Measurements from ENCODE around the gene TFPT. TPM values are rescaled to one million over a fixed set of nuclear protein-coding genes. Genes with fewer than 3 reads are reported as not detected.

The TFPT gene
- total and polyA plus RNA-seq, 2 of the 4 experiments (the other 2 are of a cell fraction), result 7.9 to 17.1 TPM

- no peak overlapping the region for H3K4me2 ChIP-seq (ENCODE audit: low read depth, low read length)
- no peak overlapping the region for H2AFZ ChIP-seq (replicated peaks; ENCODE audit: low read length, poor library complexity)
- H3K18ac ChIP-seq (ENCODE audit: low read depth, low read length), result no peak overlapping the region
- no peak overlapping the region for H3K4me3 ChIP-seq (ENCODE audit: insufficient read depth, low read depth, low read length)
- 100% methylated on average over 2 of the region's 7 CpGs; no CpG with 5 or more reads in 1 of the 2 experiments for WGBS, 2 experiments (ENCODE audit: extremely low coverage in 2 of 2, insufficient read length in 1 of 2)
- H2AK5ac ChIP-seq (ENCODE audit: low read depth, low read length), result no peak overlapping the region
- H3K23ac ChIP-seq (ENCODE audit: low read depth, low read length), result no peak overlapping the region
- no peak overlapping the region for H3K4ac ChIP-seq (ENCODE audit: low read depth, low read length)
- DNase-seq (no peak), ATAC-seq (ENCODE audit: low read depth) (no peak)
- H2BK15ac ChIP-seq (ENCODE audit: low read depth, low read length), result no peak overlapping the region
- H3K9me3 ChIP-seq (ENCODE audit: control insufficient read depth, insufficient read depth, low read length), result no peaks in the 10 kb centered on the region
- CTCF ChIA-PET, result no interaction called here
- H4K5ac ChIP-seq (ENCODE audit: low read depth, low read length), result no peak overlapping the region
- H4K91ac ChIP-seq (ENCODE audit: insufficient read depth, low read depth, low read length), result no peak overlapping the region
- H3K27me3 ChIP-seq (ENCODE audit: control insufficient read depth, insufficient read depth, low read length), result no peaks in the 10 kb centered on the region
- dilution Hi-C loops (cut with HindIII; ENCODE audit: low sequenced_read_pairs, unreplicated experiment), result no loop called here
- H3K4me1 ChIP-seq (ENCODE audit: control insufficient read depth, insufficient read depth, low read length), result no peaks in the 10 kb centered on the region
- peaks cover 2 to 36% of the 10 kb centered on the region in 2 experiments; a peak in 3 of 4 replicates for H3K79me1 ChIP-seq (ENCODE audit: low read depth in 1 of 2, low read length in 2 of 2)
- in situ Hi-C loops (cut with MboI; ENCODE audit: low sequenced_read_pairs), result loop anchor here (25.0 kb wide), 1 partner anchor 354 kb away; the partner anchor contains the start of genes CDC42EP5 and LENG9
- H3K9ac ChIP-seq (ENCODE audit: low read depth, low read length), result no peak overlapping the region
- BruUV-seq (replicated peaks), result no TSS peak
- H3K9me1 ChIP-seq (ENCODE audit: insufficient read depth, low read length), result no peaks in the 10 kb centered on the region
- H3K27ac ChIP-seq (ENCODE audit: insufficient read depth, low read length), result no peak overlapping the region
- peak; percentile 26; the same call in 1 of the 2 replicates for TF ChIP-seq MAFK (IDR thresholded peaks at IDR 0.05; ENCODE audit: low read depth, low read length)
- no peak for TF ChIP-seq RCOR1 (IDR thresholded peaks at IDR 0.05; ENCODE audit: insufficient replicate concordance, low read length)
- no peak overlapping the region for H2BK20ac ChIP-seq (ENCODE audit: low read depth, low read length)
- H4K8ac ChIP-seq (ENCODE audit: low read depth in 2 of 2, low read length in 2 of 2), result no peak overlapping the region
- no peak overlapping the region for H2AK9ac ChIP-seq (replicated peaks; ENCODE audit: low read depth, low read length, poor library complexity)
- H3K36me3 ChIP-seq (ENCODE audit: control insufficient read depth, insufficient read depth, low read length), result peaks cover 50% of the 10 kb centered on the region
- H4K20me1 ChIP-seq (ENCODE audit: insufficient read depth, low read length), result peaks cover 4% of the 10 kb centered on the region; the same call in 1 of the 2 replicates
- no peak overlapping the region for H2BK5ac ChIP-seq (ENCODE audit: low read depth, low read length, poor library complexity, severe bottlenecking)
- no peak overlapping the region for H3K14ac ChIP-seq (replicated peaks; ENCODE audit: low read depth, low read length)
- H3K56ac ChIP-seq (ENCODE audit: extremely low read depth, insufficient read depth, low read length), result no peak overlapping the region
- H2BK120ac ChIP-seq (ENCODE audit: low read depth, low read length), result no peak overlapping the region
- POLR2A ChIA-PET (ENCODE audit: unreplicated experiment), result no interaction called here
- intact Hi-C loops (cut with micrococcal nuclease), result loop anchor here (10.0 kb wide), 1 partner anchor 244 kb away; the partner anchor contains the start of gene MYADM
Measured at GRCh38 chr19:54108496-54108895, 7.0 kb downstream of the TFPT start.

Data from IMR-90 (cell line).